H1 (cell line): ENCODE data around the gene GLO1. TPM values are rescaled to one million over a fixed set of nuclear protein-coding genes. Genes with fewer than 3 reads are reported as not detected.
A peak's percentile ranks its signal among the peaks of the same experiment; 100 is the strongest.

Source experiments
- CTCF ChIA-PET: fragments of 300-600 bp; sonication (Branson Sonifier 250); formaldehyde crosslinking; loops from one replicate; lab custom pipeline; 2021; ENCODE audit not compliant: partially characterized antibody; lab: Charles Lee
- POLR2A ChIA-PET: fragments of 300-600 bp; sonication (Branson Sonifier 250); formaldehyde crosslinking; loops from one replicate; lab custom pipeline; 2021; ENCODE audit warnings: inconsistent platforms; ENCODE audit not compliant: partially characterized antibody; lab: Charles Lee
- DNase-seq, 2 experiments: peaks; one replicate each; pipeline versions ENCODE4 v3.0.0 to v3.0.0-alpha.2; 2010 to 2022; ENCODE audit warnings: low spot score in 2 of 2, low read depth in 1 of 2, mixed read lengths in 1 of 2
- FAIRE-seq: peaks from 2 replicates; lab custom pipeline; 2011; peaks lifted over from hg19 to GRCh38; lab: Jason Lieb, UNC
- H2AFZ ChIP-seq: 2 replicates; pipeline ENCODE4 v1.8.1; 2012; ENCODE audit warnings: low read length, inconsistent platforms
- H2AK5ac ChIP-seq: 2 replicates; pipeline ENCODE4 v1.6.1; 2013; ENCODE audit warnings: low read depth, low read length
- H2BK120ac ChIP-seq: replicated peaks from 2 replicates; pipeline ENCODE3; 2013; ENCODE audit warnings: low read depth, low read length, inconsistent platforms
- H2BK12ac ChIP-seq: 2 replicates; pipeline ENCODE4 v1.6.1; 2013; ENCODE audit warnings: low read depth, low read length
- H2BK15ac ChIP-seq: 2 replicates; pipeline ENCODE4 v1.6.1; 2013; ENCODE audit warnings: low read length
- H2BK20ac ChIP-seq: 2 replicates; pipeline ENCODE4 v1.6.1; 2013; ENCODE audit warnings: low read length
- H2BK5ac ChIP-seq: 2 replicates; pipeline ENCODE4 v1.6.1; 2013; ENCODE audit warnings: low read depth, low read length
- H3K14ac ChIP-seq: 2 replicates; pipeline ENCODE4 v1.6.1; 2013; ENCODE audit warnings: inconsistent platforms; ENCODE audit not compliant: insufficient read length
- H3K18ac ChIP-seq: 2 replicates; pipeline ENCODE4 v1.6.1; 2013; ENCODE audit warnings: low read length; ENCODE audit errors: extremely low read depth
- H3K23ac ChIP-seq: 2 replicates; pipeline ENCODE4 v1.6.1; 2013; ENCODE audit warnings: inconsistent platforms; ENCODE audit not compliant: insufficient read length
- H3K23me2 ChIP-seq: 2 replicates; pipeline ENCODE4 v1.6.1; 2013; ENCODE audit warnings: low read depth, low read length
- H3K27ac ChIP-seq: 2 replicates; pipeline ENCODE4 v1.6.1; 2011; ENCODE audit warnings: low read depth, low read length, inconsistent platforms
- H3K27me3 ChIP-seq, 4 experiments: replicated peaks in 1 of 4; 1 replicate in 1 of 4; 2 replicates in 3 of 4; pipeline versions ENCODE4 v1.6.1 to v1.8.1; 2011 to 2013; ENCODE audit warnings: low read length in 3 of 4, mild to moderate bottlenecking in 3 of 4, inconsistent platforms in 2 of 4, mixed read lengths in 2 of 4, moderate library complexity in 1 of 4; ENCODE audit not compliant: control insufficient read depth in 3 of 4, insufficient read depth in 3 of 4; ENCODE audit errors: extremely low read depth in 1 of 4
- H3K36me3 ChIP-seq, 4 experiments: 2 replicates each; pipeline versions ENCODE4 v1.6.1 to v1.8.1; 2011 to 2013; ENCODE audit warnings: mild to moderate bottlenecking in 4 of 4, low read length in 3 of 4, moderate library complexity in 2 of 4, control low read depth in 1 of 4, inconsistent platforms in 1 of 4; ENCODE audit not compliant: insufficient read depth in 4 of 4, control insufficient read depth in 2 of 4
- H3K4ac ChIP-seq: replicated peaks from 2 replicates; pipeline ENCODE3; 2013; ENCODE audit warnings: low read length, low read depth, mixed read lengths, inconsistent platforms; ENCODE audit not compliant: insufficient read length
- H3K4me1 ChIP-seq, 4 experiments: replicated peaks in 1 of 4; 1 replicate in 1 of 4; 2 replicates in 3 of 4; pipeline versions ENCODE4 v1.6.1 to v1.8.1; 2011 to 2013; ENCODE audit warnings: low read length in 3 of 4, inconsistent platforms in 2 of 4, mixed read lengths in 1 of 4; ENCODE audit not compliant: insufficient read depth in 4 of 4, control insufficient read depth in 3 of 4
- H3K4me2 ChIP-seq, 2 experiments: 2 replicates each; pipeline versions ENCODE4 v1.6.1 to v1.8.1; 2011 to 2013; ENCODE audit warnings: low read depth in 2 of 2, low read length in 2 of 2, control low read depth in 1 of 2, inconsistent platforms in 1 of 2, mild to moderate bottlenecking in 1 of 2; ENCODE audit not compliant: insufficient read depth in 1 of 2
- H3K4me3 ChIP-seq, 4 experiments: fragments of 200-600, 300-600 bp in 1 of 4; sonication (generic), shearing (Covaris generic), sonication (Bioruptor Twin) in 1 of 4; 2 replicates each; pipeline versions ENCODE4 v1.5.1 to v1.8.1; 2011 to 2016; ENCODE audit warnings: low read length in 4 of 4, low read depth in 3 of 4, control low read depth in 2 of 4, inconsistent platforms in 2 of 4, mild to moderate bottlenecking in 2 of 4, mixed read lengths in 1 of 4, moderate library complexity in 1 of 4; ENCODE audit not compliant: insufficient read depth in 2 of 4; ENCODE audit errors: extremely low read depth in 1 of 4
- H3K56ac ChIP-seq: replicated peaks from 2 replicates; pipeline ENCODE3; 2013; ENCODE audit warnings: low read depth, mild to moderate bottlenecking, mixed read lengths, low read length, inconsistent platforms; ENCODE audit not compliant: insufficient read length
- H3K79me1 ChIP-seq: 2 replicates; pipeline ENCODE4 v1.6.1; 2013; ENCODE audit warnings: low read depth, low read length, control low read depth
- H3K79me2 ChIP-seq, 2 experiments: 2 replicates each; pipeline versions ENCODE4 v1.6.1 to v1.8.1; 2012 to 2013; ENCODE audit warnings: low read length in 2 of 2, mild to moderate bottlenecking in 2 of 2, inconsistent platforms in 1 of 2; ENCODE audit not compliant: insufficient read depth in 2 of 2, control insufficient read depth in 1 of 2
- H3K9ac ChIP-seq, 4 experiments: replicated peaks in 1 of 4; 1 replicate in 1 of 4; 2 replicates in 3 of 4; pipeline versions ENCODE4 v1.6.1 to v1.8.1; 2011 to 2013; ENCODE audit warnings: low read depth in 3 of 4, low read length in 3 of 4, control low read depth in 2 of 4, mild to moderate bottlenecking in 2 of 4, moderate library complexity in 2 of 4, inconsistent platforms in 1 of 4; ENCODE audit errors: extremely low read depth in 1 of 4
- H3K9me3 ChIP-seq, 2 experiments: 2 replicates each; pipeline versions ENCODE4 v1.6.1 to v1.8.1; 2012 to 2013; ENCODE audit warnings: mild to moderate bottlenecking in 2 of 2, moderate library complexity in 2 of 2, control low read depth in 1 of 2, inconsistent platforms in 1 of 2, low read depth in 1 of 2, low read length in 1 of 2, mixed read lengths in 1 of 2; ENCODE audit not compliant: insufficient read depth in 2 of 2
- H4K20me1 ChIP-seq, 2 experiments: replicated peaks in 1 of 2; 2 replicates each; pipeline versions ENCODE3 to v1.8.1; 2011 to 2013; ENCODE audit warnings: inconsistent platforms in 2 of 2, low read length in 2 of 2, mild to moderate bottlenecking in 1 of 2; ENCODE audit not compliant: insufficient read depth in 2 of 2, control insufficient read depth in 1 of 2
- H4K5ac ChIP-seq: 2 replicates; pipeline ENCODE4 v1.6.1; 2013; ENCODE audit warnings: low read length, low read depth, mixed read lengths, inconsistent platforms; ENCODE audit not compliant: insufficient read length
- H4K8ac ChIP-seq: 2 replicates; pipeline ENCODE4 v1.8.0; 2013; ENCODE audit warnings: mild to moderate bottlenecking, moderate library complexity, low read length, inconsistent platforms; ENCODE audit not compliant: insufficient read depth; ENCODE audit errors: extremely low read depth
- H4K91ac ChIP-seq: replicated peaks from 2 replicates; pipeline ENCODE3; 2013; ENCODE audit warnings: low read length, mixed read lengths, inconsistent platforms; ENCODE audit not compliant: insufficient read length
- EP300 ChIP-seq, 2 experiments: IDR thresholded peaks; 1 replicate in 1 of 2; 2 replicates in 1 of 2; pipeline ENCODE4 v1.6.1; 2011 to 2012; ENCODE audit warnings: low read depth in 2 of 2, low read length in 2 of 2, mild to moderate bottlenecking in 2 of 2, borderline replicate concordance in 1 of 2, inconsistent platforms in 1 of 2, moderate library complexity in 1 of 2
- JUN ChIP-seq: IDR thresholded peaks from 2 replicates; pipeline ENCODE4 v1.6.1; 2011; ENCODE audit warnings: low read depth, mild to moderate bottlenecking, improper control_type of control experiment, low read length
- KDM4A ChIP-seq: IDR thresholded peaks from one replicate; pipeline ENCODE4 v1.7.1; 2012; ENCODE audit warnings: low read depth, mild to moderate bottlenecking, moderate library complexity, low read length, inconsistent platforms; ENCODE audit not compliant: severe bottlenecking
- SUZ12 ChIP-seq: fragments of 200-600 bp; sonication (generic); IDR thresholded peaks from 2 replicates; pipeline ENCODE4 v1.6.1; 2012; ENCODE audit warnings: mild to moderate bottlenecking, inconsistent platforms, low read length, moderate library complexity, mixed read lengths
- WGBS, 2 experiments: shearing (Covaris generic) in 1 of 2; methylation state at CpG; one replicate each; pipeline versions ENCODE4 v1.1.6 to v1.1.7; 2013 to 2015; ENCODE audit warnings: low lambda C conversion rate in 2 of 2, mixed read lengths in 2 of 2, inconsistent platforms in 1 of 2, low coverage in 1 of 2, missing lambda C conversion rate in 1 of 2; ENCODE audit not compliant: insufficient replicate concordance in 2 of 2, insufficient coverage in 1 of 2, insufficient read length in 1 of 2; ENCODE audit errors: extremely low coverage in 1 of 2, missing lambda C conversion rate in 1 of 2; 5-methylcytosine and 5-hydroxymethylcytosine counted together
- polyA plus RNA-seq, 7 experiments: library from polyadenylated mRNA; depleted of rRNA in 3 of 7; stranded (reverse) in 5 of 7; unstranded in 2 of 7; fragments of >200 nt in 5 of 7; fragments of 200-250 nt in 2 of 7; gene quantifications; 1 replicate in 5 of 7; 2 replicates in 1 of 7; 4 replicates in 1 of 7; pipeline versions ENCODE4 v1.2.1 to v1.2.3, GENCODE V29; 2011 to 2013; ENCODE audit warnings: missing spikeins in 2 of 7, mixed read lengths in 2 of 7
- total RNA-seq: library from RNA; stranded (reverse); fragmentation: NEBNext Ultra II Directional; extraction: Animal tissue kit (Norgen Biotek cat#: 25700); gene quantifications from 2 replicates; pipeline ENCODE4 v1.2.1, GENCODE V29; 2021
- TF ChIP-seq, protein P1 (sequence below): IDR thresholded peaks from 2 replicates; pipeline ENCODE4 v1.6.1; 2012; ENCODE audit warnings: inconsistent platforms

GLO1 gene
- total and polyA plus RNA-seq, 2 of the 8 experiments (the other 6 are each of a cell fraction or from before 2014, with no cell fraction given): 104 to 170 TPM

DNA sequence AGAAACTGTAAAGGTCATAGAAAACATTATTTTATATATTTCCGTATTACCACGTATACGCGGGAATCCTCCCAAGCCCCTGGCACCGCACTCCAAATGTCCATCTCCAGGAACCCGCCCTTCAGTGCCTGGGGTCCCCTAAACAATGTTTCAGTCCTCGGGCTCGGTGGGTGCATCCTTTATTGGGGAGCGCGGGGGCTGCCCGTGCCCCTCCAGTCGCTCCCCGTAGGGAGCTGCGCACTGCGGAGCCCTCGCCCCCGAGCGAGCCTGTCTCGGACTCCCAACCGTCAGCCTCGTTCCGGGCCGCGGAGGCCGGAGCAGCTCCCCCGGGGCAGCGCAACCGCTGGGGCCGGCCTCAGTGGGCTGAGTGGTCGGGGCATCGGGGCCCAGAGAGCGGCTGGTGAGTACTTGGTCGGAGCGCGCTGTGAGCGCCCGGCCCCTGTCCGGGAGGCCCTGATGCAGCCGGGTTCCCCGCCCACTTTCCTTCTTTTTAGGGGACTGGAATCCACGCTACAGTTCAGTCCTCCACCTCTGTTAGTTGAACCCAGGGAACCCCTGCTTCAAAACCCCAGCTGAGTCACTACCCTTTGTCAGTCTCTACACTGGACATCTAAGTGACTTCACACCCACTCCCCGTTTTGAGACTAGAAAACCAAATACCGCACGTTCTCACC, 12.2 kb upstream of the GLO1 start, which contains the start of gene DNAH8:
Gene DNAH8, plus strand, starts transcription at position 296 of the 674 bp plus-strand sequence. CDS start 7,499 bp downstream, outside the sequence.
- no peak within 1 kb of the TSS for H4K8ac ChIP-seq
- no peak within 1 kb of the TSS for H3K9ac ChIP-seq
- H3K4me1 ChIP-seq: no peaks in the 10 kb centered on the region
- DNase-seq (peak in 1 of 2 experiments; percentile 49), FAIRE-seq (no peak)
- H3K4ac ChIP-seq: no peak within 1 kb of the TSS
- no peak within 1 kb of the TSS for H4K5ac ChIP-seq
- no peak within 1 kb of the TSS for H2BK5ac ChIP-seq
- H4K20me1 ChIP-seq: no peaks in the 10 kb centered on the region
- H3K9me3 ChIP-seq: peaks cover 2 to 3% of the 10 kb centered on the region in 2 experiments; a peak in 1 of 4 replicates
- ChIA-PET CTCF (interaction anchor here (0.5 to 0.6 kb wide), 2 partner anchors 54 to 1041 kb away, joined by 3 to 4 read pairs; no protein-coding TSS in a partner anchor), POLR2A (no interaction called here)
- H3K56ac ChIP-seq: no peak within 1 kb of the TSS
- H3K27ac ChIP-seq: no peak within 1 kb of the TSS
- H3K4me2 ChIP-seq: peak within 1 kb of the TSS; percentile 62 to 64
- H3K27me3 ChIP-seq: peaks cover 5 to 21% (median 15%) of the 10 kb centered on the region in 4 experiments; a peak in 6 of 7 replicates
- no peak within 1 kb of the TSS for H3K23ac ChIP-seq
- H2AFZ ChIP-seq: 0 out of 2 replicates have a peak within 1 kb of the TSS, but pooled peaks have one; percentile 58
- H2BK20ac ChIP-seq: no peak within 1 kb of the TSS
- H3K79me1 ChIP-seq: no peaks in the 10 kb centered on the region
- WGBS, 2 experiments: 40% methylated on average over 38 of the region's 44 CpGs; no CpG with 5 or more reads in 1 of the 2 experiments
- no peaks in the 10 kb centered on the region for H3K79me2 ChIP-seq
- H3K36me3 ChIP-seq: no peaks in the 10 kb centered on the region
- H2AK5ac ChIP-seq: no peak within 1 kb of the TSS
- TF ChIP-seq, protein P1, sequence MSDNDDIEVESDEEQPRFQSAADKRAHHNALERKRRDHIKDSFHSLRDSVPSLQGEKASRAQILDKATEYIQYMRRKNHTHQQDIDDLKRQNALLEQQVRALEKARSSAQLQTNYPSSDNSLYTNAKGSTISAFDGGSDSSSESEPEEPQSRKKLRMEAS: no peak
- TF ChIP-seq EP300 (IDR thresholded peaks at IDR 0.05; ENCODE audit: borderline replicate concordance in 1 of 2, low read depth in 2 of 2, low read length in 2 of 2) (no peak), JUN (no peak), SUZ12 (peak; percentile 39; the same call in 1 of the 2 replicates), KDM4A (peak; percentile 43)
- H3K14ac ChIP-seq: no peak within 1 kb of the TSS
- no peak within 1 kb of the TSS for H2BK15ac ChIP-seq
- no peak within 1 kb of the TSS for H2BK120ac ChIP-seq
- no peak within 1 kb of the TSS for H3K18ac ChIP-seq
- no peak within 1 kb of the TSS for H4K91ac ChIP-seq
- no peak within 1 kb of the TSS for H2BK12ac ChIP-seq
- H3K23me2 ChIP-seq: no peaks in the 10 kb centered on the region
- peak within 1 kb of the TSS; percentile 17 to 60 (median 28); a peak in 6 of 8 replicates for H3K4me3 ChIP-seq
